SK-N-SH treated with all-trans-retinoic acid at 6 μM for 48 hours (cell line): ENCODE results near the gene SMIM41.

Source experiments
- ATAC-seq: fragments of 200-7000 bp; cut with Tn5 transposase; 3 replicates; pipeline ENCODE4 v1.9.1; 2020; ENCODE audit warnings: mild to moderate bottlenecking, moderate library complexity
- ARNTL ChIP-seq: fragments of 450-650 bp; formaldehyde crosslinking; IDR thresholded peaks from 2 replicates; pipeline ENCODE4 v1.5.0; 2020; ENCODE audit warnings: low read depth, mild to moderate bottlenecking, moderate library complexity, borderline replicate concordance
- CSDC2 ChIP-seq: fragments of 250-450 bp; sonication (Bioruptor Pico); IDR thresholded peaks from 2 replicates; pipeline ENCODE4 v1.5.0; 2020; ENCODE audit warnings: mild to moderate bottlenecking, moderate library complexity
- ESRRG ChIP-seq: fragments of 250-450 bp; sonication (Bioruptor Pico); IDR thresholded peaks from 2 replicates; pipeline ENCODE4 v1.6.1; 2021; ENCODE audit warnings: mild to moderate bottlenecking
- ISL1 ChIP-seq: fragments of 250-450 bp; sonication (Bioruptor Pico); IDR thresholded peaks from 2 replicates; pipeline ENCODE4 v2.1.2; 2022; ENCODE audit warnings: mild to moderate bottlenecking, moderate library complexity
- OSR1 ChIP-seq: fragments of 250-450 bp; sonication (Bioruptor Pico); IDR thresholded peaks from 2 replicates; pipeline ENCODE4 v1.8.0; 2022; ENCODE audit warnings: moderate library complexity, mild to moderate bottlenecking, inconsistent platforms
- POU6F1 ChIP-seq: fragments of 250-450 bp; sonication (Bioruptor Pico); IDR thresholded peaks from 2 replicates; pipeline ENCODE4 v1.8.0; 2021; ENCODE audit warnings: low read depth, mild to moderate bottlenecking, moderate library complexity, borderline replicate concordance
- PPARA ChIP-seq: fragments of 250-450 bp; sonication (Bioruptor Pico); IDR thresholded peaks from 2 replicates; pipeline ENCODE4 v1.5.0; 2020; ENCODE audit warnings: mild to moderate bottlenecking, borderline replicate concordance
- SNAI2 ChIP-seq: fragments of 250-450 bp; sonication (Bioruptor Pico); IDR thresholded peaks from 2 replicates; pipeline ENCODE4 v1.5.0; 2020; ENCODE audit warnings: mild to moderate bottlenecking, moderate library complexity
- TSHZ2 ChIP-seq: fragments of 250-450 bp; sonication (Bioruptor Pico); IDR thresholded peaks from 2 replicates; pipeline ENCODE4 v1.5.0; 2020; ENCODE audit warnings: mild to moderate bottlenecking, moderate library complexity
- ZC3H10 ChIP-seq: fragments of 250-450 bp; sonication (Bioruptor Pico); IDR thresholded peaks from 2 replicates; pipeline ENCODE4 v1.5.1; 2021; ENCODE audit warnings: mild to moderate bottlenecking, moderate library complexity
- ZFP3 ChIP-seq: fragments of 250-450 bp; sonication (Bioruptor Pico); IDR thresholded peaks from 2 replicates; pipeline ENCODE4 v1.5.0; 2020; ENCODE audit warnings: mild to moderate bottlenecking, moderate library complexity
- TF ChIP-seq, protein P1 (sequence below): fragments of 250-450 bp; sonication (Bioruptor Pico); IDR thresholded peaks from 2 replicates; pipeline ENCODE4 v1.8.0; 2020; ENCODE audit warnings: mild to moderate bottlenecking, moderate library complexity, borderline replicate concordance
- TF ChIP-seq, protein P2 (sequence below): fragments of 250-450 bp; sonication (Bioruptor Pico); IDR thresholded peaks from 2 replicates; pipeline ENCODE4 v1.5.1; 2020; ENCODE audit warnings: low read depth, mild to moderate bottlenecking, moderate library complexity

SMIM41 gene

GRCh38 chr12:52033446-52034140, 45.9 kb upstream of the SMIM41 start:
- TF ChIP-seq ZFP3 (CRISPR knock-in tag) (0 out of 2 replicates have a peak, but pooled peaks have one; percentile 31), SNAI2 (CRISPR knock-in tag) (no peak)
- no peak for ATAC-seq

GRCh38 chr12:52035190-52035589, 44.3 kb upstream of the SMIM41 start:
- TF ChIP-seq, protein P1, sequence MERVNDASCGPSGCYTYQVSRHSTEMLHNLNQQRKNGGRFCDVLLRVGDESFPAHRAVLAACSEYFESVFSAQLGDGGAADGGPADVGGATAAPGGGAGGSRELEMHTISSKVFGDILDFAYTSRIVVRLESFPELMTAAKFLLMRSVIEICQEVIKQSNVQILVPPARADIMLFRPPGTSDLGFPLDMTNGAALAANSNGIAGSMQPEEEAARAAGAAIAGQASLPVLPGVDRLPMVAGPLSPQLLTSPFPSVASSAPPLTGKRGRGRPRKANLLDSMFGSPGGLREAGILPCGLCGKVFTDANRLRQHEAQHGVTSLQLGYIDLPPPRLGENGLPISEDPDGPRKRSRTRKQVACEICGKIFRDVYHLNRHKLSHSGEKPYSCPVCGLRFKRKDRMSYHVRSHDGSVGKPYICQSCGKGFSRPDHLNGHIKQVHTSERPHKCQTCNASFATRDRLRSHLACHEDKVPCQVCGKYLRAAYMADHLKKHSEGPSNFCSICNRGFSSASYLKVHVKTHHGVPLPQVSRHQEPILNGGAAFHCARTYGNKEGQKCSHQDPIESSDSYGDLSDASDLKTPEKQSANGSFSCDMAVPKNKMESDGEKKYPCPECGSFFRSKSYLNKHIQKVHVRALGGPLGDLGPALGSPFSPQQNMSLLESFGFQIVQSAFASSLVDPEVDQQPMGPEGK (CRISPR knock-in tag): no peak
- no peak for TF ChIP-seq ARNTL
- TF ChIP-seq, all 23 proteins: peak for 0
- no peak for ATAC-seq

DNA sequence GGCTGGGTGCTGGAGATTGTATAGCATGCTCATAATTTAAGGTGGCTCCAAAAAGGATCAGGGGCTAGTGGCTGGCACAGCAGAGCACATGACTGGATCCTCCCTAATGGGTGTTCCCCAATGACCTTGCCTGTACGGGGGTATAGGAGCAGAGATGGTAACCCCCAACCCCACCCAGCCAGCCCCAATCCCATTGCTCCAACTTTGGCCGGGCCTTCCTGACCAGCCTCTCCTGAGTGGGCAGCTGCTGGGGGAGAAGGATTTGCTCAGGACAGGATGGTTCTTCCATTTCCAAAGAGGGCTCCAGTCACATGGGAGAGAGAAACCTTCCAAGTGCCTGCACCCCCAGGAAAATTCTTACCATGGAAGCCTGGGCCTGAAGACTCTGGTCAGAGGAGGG, 43.6 kb upstream of the SMIM41 start:
- TF ChIP-seq OSR1 (CRISPR knock-in tag): no peak
- no peak for TF ChIP-seq SNAI2 (CRISPR knock-in tag)
- TF ChIP-seq CSDC2 (CRISPR knock-in tag): no peak
- TF ChIP-seq ZC3H10: no peak
- no peak for TF ChIP-seq ISL1 (CRISPR knock-in tag)
- TF ChIP-seq, all 23 proteins: peak for 0

GRCh38 chr12:52036587-52037171, 42.8 kb upstream of the SMIM41 start:
- ATAC-seq: peak; percentile 22
- TF ChIP-seq, protein P1 (CRISPR knock-in tag): peak; percentile 71; the same call in 1 of the 2 replicates
- TF ChIP-seq ZFP3 (CRISPR knock-in tag): 0 out of 2 replicates have a peak, but pooled peaks have one; percentile 22
- no peak for TF ChIP-seq PPARA
- TF ChIP-seq, protein P2, sequence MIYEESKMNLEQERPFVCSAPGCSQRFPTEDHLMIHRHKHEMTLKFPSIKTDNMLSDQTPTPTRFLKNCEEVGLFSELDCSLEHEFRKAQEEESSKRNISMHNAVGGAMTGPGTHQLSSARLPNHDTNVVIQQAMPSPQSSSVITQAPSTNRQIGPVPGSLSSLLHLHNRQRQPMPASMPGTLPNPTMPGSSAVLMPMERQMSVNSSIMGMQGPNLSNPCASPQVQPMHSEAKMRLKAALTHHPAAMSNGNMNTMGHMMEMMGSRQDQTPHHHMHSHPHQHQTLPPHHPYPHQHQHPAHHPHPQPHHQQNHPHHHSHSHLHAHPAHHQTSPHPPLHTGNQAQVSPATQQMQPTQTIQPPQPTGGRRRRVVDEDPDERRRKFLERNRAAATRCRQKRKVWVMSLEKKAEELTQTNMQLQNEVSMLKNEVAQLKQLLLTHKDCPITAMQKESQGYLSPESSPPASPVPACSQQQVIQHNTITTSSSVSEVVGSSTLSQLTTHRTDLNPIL (CRISPR knock-in tag): no peak
- no peak for TF ChIP-seq ZC3H10
- TF ChIP-seq POU6F1: no peak
- peak; percentile 35; the same call in 1 of the 2 replicates for TF ChIP-seq TSHZ2 (CRISPR knock-in tag)

More for the DNA sequence above, 43.6 kb upstream of the SMIM41 start:
- no peak for ATAC-seq

- no peak for TF ChIP-seq OSR1 (CRISPR knock-in tag)
- peak; percentile 32; the same call in 1 of the 2 replicates for TF ChIP-seq ZFP3 (CRISPR knock-in tag)
- peak; percentile 33; the same call in 1 of the 2 replicates for TF ChIP-seq ESRRG (CRISPR knock-in tag)
- TF ChIP-seq, protein P2 (CRISPR knock-in tag): 0 out of 2 replicates have a peak, but pooled peaks have one; percentile 26
- TF ChIP-seq SNAI2 (CRISPR knock-in tag): no peak
- TF ChIP-seq, protein P1 (CRISPR knock-in tag): peak; percentile 50; the same call in 1 of the 2 replicates
- TF ChIP-seq, all 23 proteins: peak for 4
- ATAC-seq: 0 out of 3 replicates have a peak, but pooled peaks have one; percentile 6
Observed at GRCh38 chr12:52037248-52037861, 42.1 kb upstream of the SMIM41 start.
